ENCODE measurements around the gene PADI2.

PADI2 gene

GRCh38 chr1:17119076-17119772, at the start of gene PADI2:
Gene PADI2, minus strand, starts transcription at chr1:17119451. Its CDS starts 80 bp downstream, at chr1:17119371.
- peak; percentile 29 for DNase-seq (ENCODE audit: low read depth, low spot score)

DNA sequence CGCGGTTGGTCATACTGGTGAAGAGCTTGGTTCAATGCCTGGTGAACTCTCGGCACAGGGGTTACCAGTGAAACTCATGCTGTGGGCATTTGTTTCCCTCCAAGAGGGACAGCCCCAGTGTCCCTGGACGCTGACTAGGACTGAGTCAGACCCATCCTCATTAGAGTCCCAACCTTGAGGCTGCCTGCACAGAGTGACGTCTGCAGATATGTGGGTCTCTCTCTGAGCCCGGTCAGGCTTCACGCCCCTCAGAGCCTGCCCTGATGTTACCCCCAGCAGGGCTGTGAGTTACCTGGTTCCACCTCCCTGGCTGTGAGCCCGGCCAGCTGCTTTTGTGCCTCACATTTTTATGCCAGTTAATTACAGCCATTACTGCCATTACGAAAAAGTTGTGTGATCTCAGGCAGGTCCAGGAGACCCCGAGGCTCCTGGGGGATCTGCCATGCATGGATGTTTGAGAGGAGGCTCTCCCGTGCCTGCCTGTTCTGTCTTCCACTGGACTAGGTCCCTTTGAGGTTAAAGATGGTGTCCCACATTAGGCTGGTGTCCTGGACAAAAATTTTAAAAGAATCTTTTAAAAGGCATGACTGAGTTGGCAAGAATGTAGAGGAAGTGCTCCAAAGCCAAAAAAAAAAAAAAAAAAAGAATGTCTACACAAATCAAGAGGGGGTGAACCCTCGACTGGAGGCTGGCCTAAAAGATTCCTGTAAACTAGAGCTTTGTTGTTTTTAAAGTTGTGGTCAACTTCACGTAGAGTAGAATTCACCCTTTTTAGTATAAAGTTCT, 49.0 kb upstream of the PADI2 start:
- DNase-seq (ENCODE audit: low read depth, low spot score), result no peak

GRCh38 chr1:17167786-17168090, 48.5 kb upstream of the PADI2 start:
- no peak for DNase-seq (ENCODE audit: low read depth, low spot score)

GRCh38 chr1:17167041-17167785, 48.0 kb upstream of the PADI2 start:
- DNase-seq (ENCODE audit: low read depth, low spot score), result no peak

DNA sequence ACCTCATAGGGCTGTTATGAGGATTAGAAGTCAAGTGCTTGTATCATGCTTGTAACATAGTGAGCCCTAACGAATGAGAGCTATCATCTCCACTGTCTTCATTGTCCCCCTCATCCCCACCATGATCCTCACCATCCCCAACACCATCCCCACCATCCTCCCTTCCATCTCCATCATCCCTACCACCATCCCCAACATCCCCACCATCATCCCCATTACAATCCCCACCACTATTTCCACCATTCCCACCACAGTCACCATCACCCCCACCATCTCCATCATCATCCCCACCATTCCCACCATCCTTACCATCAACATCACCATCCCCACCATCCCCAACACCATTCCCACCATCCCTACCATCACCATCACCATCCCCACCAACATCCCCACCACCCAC, 46.6 kb upstream of the PADI2 start:
- no peak for DNase-seq (ENCODE audit: low read depth, low spot score)

- no peak for DNase-seq (ENCODE audit: low read depth, low spot score)
Measured at GRCh38 chr1:17163789-17164666, 44.8 kb upstream of the PADI2 start.

DNA sequence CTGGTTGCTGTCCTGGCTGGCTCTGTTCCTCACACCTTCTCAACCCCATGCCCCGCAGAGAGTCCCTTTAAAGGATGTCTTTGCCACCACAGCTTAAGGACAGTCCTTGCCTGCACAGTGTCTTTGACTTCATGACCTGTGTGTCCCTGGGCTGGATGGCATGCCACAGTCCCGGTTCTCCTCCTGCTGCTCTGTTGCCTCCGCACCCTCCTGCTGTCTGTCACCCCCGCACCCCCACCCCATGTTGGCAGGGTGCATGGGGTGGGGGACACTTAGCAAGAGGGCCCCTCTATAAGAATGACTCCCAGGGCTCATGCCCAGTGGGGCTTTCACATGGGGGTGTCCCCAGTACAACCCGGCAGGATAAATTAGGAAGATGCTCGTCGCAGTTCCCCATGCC, 44.1 kb upstream of the PADI2 start:
- no peak for DNase-seq (ENCODE audit: low read depth, low spot score)

DNA sequence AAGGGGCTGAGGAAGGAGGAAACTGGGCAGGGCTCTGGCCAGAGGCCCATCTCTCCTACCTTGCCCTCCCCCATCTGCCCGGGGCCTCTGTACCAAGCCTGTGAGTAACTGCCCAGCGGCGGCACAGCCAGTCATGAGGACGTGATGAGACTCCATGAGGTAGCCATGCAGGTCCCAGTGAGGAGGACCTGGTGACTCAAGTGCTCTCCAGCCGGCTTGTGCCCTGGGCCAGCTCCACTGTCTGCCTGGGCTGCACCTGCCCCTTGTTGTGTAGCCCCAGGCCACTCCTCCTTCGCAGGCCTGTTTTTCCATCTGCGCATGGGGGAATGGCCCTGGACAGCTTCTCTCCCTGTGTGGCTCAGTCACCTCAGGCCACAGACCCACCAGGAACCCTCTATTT, 43.7 kb upstream of the PADI2 start:
- no peak for DNase-seq (ENCODE audit: low read depth, low spot score)

DNA sequence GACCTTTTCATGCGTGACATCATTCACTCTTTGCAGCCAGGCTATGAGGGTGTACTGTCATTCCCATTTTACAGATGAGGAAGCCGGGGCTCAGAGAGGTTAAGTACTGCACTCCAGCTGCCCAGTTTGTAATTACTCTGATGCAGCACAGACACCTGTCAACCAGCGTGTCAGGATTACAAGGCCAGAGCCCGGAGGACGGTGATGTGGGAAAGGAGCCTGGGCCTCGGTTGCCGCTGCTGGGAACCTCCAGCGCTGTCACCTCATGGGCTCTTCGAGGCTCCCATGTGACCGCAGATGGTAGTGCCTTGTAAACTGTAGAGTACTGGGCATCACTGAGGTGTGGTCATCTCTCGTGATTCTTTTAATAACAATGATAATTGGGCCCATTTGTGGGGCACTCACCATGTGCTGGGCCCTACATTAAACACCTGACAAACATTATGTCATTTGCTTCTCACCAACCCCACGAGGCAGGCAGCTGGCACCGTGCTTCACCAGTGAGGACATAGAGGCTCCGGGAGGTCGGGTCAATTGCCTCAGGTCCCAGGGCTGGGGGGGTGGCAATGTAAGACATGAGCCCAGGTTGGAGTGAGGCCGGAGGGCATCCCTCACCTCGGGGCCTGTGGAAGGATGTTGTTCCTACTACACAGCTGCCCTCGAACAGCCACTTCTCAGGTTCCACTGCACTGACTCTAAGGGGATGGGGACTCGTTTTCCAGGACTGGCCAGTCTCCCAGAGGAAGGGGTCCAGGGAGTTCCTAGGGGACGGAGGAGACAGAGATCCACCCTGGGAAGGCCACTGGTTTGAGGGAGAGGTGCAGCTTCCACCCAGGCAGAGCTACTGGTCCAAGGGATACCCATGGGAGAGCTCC, 42.9 kb upstream of the PADI2 start:
- DNase-seq (ENCODE audit: low read depth, low spot score), result no peak

GRCh38 chr1:17161137-17161740, 42.0 kb upstream of the PADI2 start:
- DNase-seq (ENCODE audit: low read depth, low spot score), result no peak

- no peak for DNase-seq (ENCODE audit: low read depth, low spot score)
Measured at GRCh38 chr1:17158961-17159360, 39.7 kb upstream of the PADI2 start.

- DNase-seq (ENCODE audit: low read depth, low spot score), result no peak
Measured at GRCh38 chr1:17156108-17156507, 36.9 kb upstream of the PADI2 start.

DNA sequence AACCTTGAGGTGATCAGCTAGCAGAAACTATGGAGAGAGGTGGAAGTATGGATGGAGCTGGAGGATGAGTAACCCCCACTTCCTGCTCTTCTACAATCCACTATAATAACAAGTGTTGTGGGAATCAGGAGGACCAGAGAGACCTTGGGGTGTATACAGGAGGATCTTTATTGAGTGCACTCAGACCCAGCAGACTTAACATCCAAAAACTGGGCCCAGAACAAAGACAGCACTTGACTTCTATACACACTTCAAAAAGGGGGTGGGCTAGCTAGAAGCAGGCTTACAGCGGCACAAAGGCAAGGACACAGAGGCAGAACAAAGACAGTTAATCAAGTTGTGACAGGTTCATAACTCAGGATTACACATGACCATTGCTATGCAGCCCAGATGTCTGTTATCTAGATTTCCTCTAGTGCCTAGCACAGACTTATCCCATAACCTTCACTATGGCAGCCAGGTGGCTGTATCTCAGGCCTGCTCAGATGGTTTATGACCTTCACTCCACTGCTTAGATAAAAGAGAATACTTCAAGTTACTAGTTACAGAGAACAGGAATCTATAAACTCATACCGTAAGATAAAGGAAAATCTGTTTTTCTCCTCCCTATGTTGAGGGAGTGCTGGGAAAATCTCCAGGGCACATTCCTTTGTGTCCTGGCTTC, 36.1 kb upstream of the PADI2 start:
- no peak for DNase-seq (ENCODE audit: low read depth, low spot score)

GRCh38 chr1:17149771-17150170, 30.5 kb upstream of the PADI2 start:
- no peak for DNase-seq (ENCODE audit: low read depth, low spot score)

DNA sequence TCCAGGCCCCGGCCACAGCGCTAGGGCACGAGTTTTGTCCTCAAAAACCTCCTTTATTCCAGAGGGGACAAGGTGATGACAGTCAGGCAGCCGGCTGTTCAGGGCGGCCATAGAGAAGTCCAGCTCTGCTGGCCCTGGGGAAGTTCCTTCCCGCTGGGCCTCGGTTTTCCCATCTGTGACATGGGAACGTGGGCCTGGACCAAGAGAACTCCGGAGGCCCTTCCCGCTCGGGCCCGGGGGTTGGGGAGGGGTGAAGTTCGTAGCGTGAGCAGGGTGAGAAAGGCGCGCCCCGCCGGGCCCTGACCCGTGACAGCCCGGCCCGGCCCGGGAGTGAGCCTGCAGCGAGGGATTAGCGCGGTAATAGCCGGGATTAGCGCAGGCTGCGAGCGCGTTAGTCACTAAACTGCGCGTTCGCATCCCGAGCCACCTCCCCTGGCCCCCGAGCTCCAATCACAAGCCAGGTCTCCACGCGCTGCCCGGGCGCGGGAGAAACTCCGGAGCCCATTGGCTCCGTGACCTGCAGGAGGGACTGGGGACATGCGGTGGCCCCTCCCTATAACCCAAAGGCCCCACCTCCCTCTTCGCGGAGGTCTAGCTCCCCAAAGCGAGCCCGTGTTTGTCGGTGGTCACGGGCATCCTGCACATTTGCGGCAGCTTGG, 29.8 kb upstream of the PADI2 start:
- DNase-seq (ENCODE audit: low read depth, low spot score), result no peak

DNA sequence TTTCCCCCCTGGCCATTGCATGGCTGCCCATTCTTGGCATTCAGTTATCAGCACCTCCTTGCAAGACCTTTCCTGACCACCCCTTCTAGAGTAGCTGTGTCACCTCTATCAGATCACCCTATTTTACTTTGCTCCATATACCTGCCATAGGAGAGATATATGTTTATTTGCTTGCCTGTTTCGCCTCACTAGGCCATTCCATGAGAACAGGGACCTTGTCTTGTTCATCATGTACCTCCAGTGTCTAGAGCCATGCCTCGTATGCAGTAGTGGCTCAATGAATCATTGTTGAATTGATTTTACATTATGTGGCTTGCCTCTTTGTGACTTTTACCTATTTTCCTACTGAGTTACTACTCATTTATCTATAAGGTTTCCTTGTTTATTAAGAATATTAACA, 26.4 kb upstream of the PADI2 start:
- no peak for DNase-seq (ENCODE audit: low read depth, low spot score)

GRCh38 chr1:17143760-17144159, 24.5 kb upstream of the PADI2 start:
- no peak for DNase-seq (ENCODE audit: low read depth, low spot score)

GRCh38 chr1:17141441-17142197, 22.4 kb upstream of the PADI2 start:
- DNase-seq (ENCODE audit: low read depth, low spot score), result no peak
